Sigmoid colon (tissue), 4 donors: ENCODE data around the gene LAMA4.

Experiments
- EP300 ChIP-seq, 4 donors: sonication (generic); formaldehyde crosslinking; IDR thresholded peaks; one replicate each; pipeline ENCODE4 v1.6.1; 2017; ENCODE audit warnings: antibody characterized with exemption in 4 of 4
- POLR2A ChIP-seq, 2 donors: fragments of 450-650 bp; IDR thresholded peaks; one replicate each; pipeline ENCODE4 v1.6.1; 2016; ENCODE audit warnings: antibody characterized with exemption in 2 of 2, mild to moderate bottlenecking in 2 of 2, moderate library complexity in 2 of 2
- TF ChIP-seq, protein P1 (sequence below), 4 experiments: fragments of 450-650 bp in 3 of 4; fragments of 200-600 bp in 1 of 4; IDR thresholded peaks; one replicate each; pipeline ENCODE4 v1.5.1; 2016 to 2019; ENCODE audit warnings: antibody characterized with exemption in 4 of 4, mild to moderate bottlenecking in 3 of 4, moderate library complexity in 2 of 4

DNA sequence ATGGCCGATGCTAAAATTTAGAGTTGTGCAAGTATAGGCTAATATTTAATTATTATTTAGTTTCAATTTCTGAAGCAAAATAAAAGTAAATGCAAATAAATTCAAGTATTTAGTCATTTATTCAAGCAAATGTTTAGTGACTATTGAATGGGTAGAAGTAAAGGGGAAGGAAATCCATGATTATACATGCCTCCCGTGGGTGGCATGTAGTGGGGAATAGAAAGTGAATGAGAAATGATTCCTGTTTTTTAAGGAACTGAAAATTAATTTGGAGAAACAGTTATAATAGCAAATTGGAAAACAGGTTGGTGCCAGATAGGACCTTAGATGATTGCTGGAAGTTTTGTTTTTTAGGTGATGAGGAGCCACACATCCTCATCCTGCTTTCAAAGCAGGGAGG lies 131.6 kb downstream of the LAMA4 start:
- TF ChIP-seq, protein P1, sequence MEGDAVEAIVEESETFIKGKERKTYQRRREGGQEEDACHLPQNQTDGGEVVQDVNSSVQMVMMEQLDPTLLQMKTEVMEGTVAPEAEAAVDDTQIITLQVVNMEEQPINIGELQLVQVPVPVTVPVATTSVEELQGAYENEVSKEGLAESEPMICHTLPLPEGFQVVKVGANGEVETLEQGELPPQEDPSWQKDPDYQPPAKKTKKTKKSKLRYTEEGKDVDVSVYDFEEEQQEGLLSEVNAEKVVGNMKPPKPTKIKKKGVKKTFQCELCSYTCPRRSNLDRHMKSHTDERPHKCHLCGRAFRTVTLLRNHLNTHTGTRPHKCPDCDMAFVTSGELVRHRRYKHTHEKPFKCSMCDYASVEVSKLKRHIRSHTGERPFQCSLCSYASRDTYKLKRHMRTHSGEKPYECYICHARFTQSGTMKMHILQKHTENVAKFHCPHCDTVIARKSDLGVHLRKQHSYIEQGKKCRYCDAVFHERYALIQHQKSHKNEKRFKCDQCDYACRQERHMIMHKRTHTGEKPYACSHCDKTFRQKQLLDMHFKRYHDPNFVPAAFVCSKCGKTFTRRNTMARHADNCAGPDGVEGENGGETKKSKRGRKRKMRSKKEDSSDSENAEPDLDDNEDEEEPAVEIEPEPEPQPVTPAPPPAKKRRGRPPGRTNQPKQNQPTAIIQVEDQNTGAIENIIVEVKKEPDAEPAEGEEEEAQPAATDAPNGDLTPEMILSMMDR (IDR thresholded peaks at IDR 0.05) = no peak
- TF ChIP-seq POLR2A (IDR thresholded peaks at IDR 0.05) = no peak
- no peak for TF ChIP-seq EP300 (IDR thresholded peaks at IDR 0.05)
